ENCODE data around the gene MTCH1.
"Not testable (repeated sequence)": the region's sequence is repeated elsewhere in the genome, so short reads cannot be mapped to it uniquely, and the experiment has no call there.

Gene MTCH1

GRCh38 chr6:37004044-37004980 lies 18.3 kb upstream of the MTCH1 start:
- Histone ChIP-seq H3K9ac (ENCODE audit: low read depth, low read length) (no peak overlapping the region), H3K4me1 (ENCODE audit: insufficient read depth, low read length) (no peaks in the 10 kb centered on the region), H3K27ac (ENCODE audit: low read length) (no peak overlapping the region), H3K27me3 (ENCODE audit: insufficient read depth, low read length) (no peaks in the 10 kb centered on the region), H3K36me3 (ENCODE audit: insufficient read depth, low read depth, low read length) (no peaks in the 10 kb centered on the region), H3K4me3 (ENCODE audit: low read length) (no peak overlapping the region), H3K9me3 (ENCODE audit: insufficient read depth, low read depth, low read length) (no peaks in the 10 kb centered on the region)

- no peaks in the 10 kb centered on the region; the same call in 1 of the 2 replicates for H3K4me1 ChIP-seq (ENCODE audit: insufficient read depth, low read length)
- H3K27me3 ChIP-seq (ENCODE audit: insufficient read depth, low read length) = no peaks in the 10 kb centered on the region
- H3K9ac ChIP-seq (ENCODE audit: low read depth, low read length) = no peak overlapping the region
Observed at GRCh38 chr6:36999751-37000125, 13.7 kb upstream of the MTCH1 start.

GRCh38 chr6:36999061-36999750 lies 13.2 kb upstream of the MTCH1 start:
- Histone ChIP-seq H3K27me3 (ENCODE audit: insufficient read depth, low read length) (no peaks in the 10 kb centered on the region), H3K9ac (ENCODE audit: low read depth, low read length) (no peak overlapping the region), H3K36me3 (ENCODE audit: insufficient read depth, low read depth, low read length) (no peaks in the 10 kb centered on the region), H3K9me3 (ENCODE audit: insufficient read depth, low read depth, low read length) (no peaks in the 10 kb centered on the region), H3K4me1 (ENCODE audit: insufficient read depth, low read length) (no peaks in the 10 kb centered on the region; the same call in 1 of the 2 replicates), H3K27ac (ENCODE audit: low read length) (no peak overlapping the region), H3K4me3 (ENCODE audit: low read length) (no peak overlapping the region)

More at GRCh38 chr6:36999751-37000125, 13.7 kb upstream of the MTCH1 start:
- H3K4me3 ChIP-seq (ENCODE audit: low read length) = no peak overlapping the region
- H3K36me3 ChIP-seq (ENCODE audit: insufficient read depth, low read depth, low read length) = no peaks in the 10 kb centered on the region
- H3K27ac ChIP-seq (ENCODE audit: low read length) = no peak overlapping the region
- H3K9me3 ChIP-seq (ENCODE audit: insufficient read depth, low read depth, low read length) = no peaks in the 10 kb centered on the region

- Histone ChIP-seq H3K9ac (ENCODE audit: low read depth, low read length) (no peak overlapping the region), H3K4me1 (ENCODE audit: insufficient read depth, low read length) (no peaks in the 10 kb centered on the region; the same call in 1 of the 2 replicates), H3K9me3 (ENCODE audit: insufficient read depth, low read depth, low read length) (no peaks in the 10 kb centered on the region), H3K36me3 (ENCODE audit: insufficient read depth, low read depth, low read length) (no peaks in the 10 kb centered on the region), H3K4me3 (ENCODE audit: low read length) (no peak overlapping the region), H3K27ac (ENCODE audit: low read length) (no peak overlapping the region), H3K27me3 (ENCODE audit: insufficient read depth, low read length) (no peaks in the 10 kb centered on the region)
Observed at GRCh38 chr6:36998723-36999038, 12.7 kb upstream of the MTCH1 start.

- no peaks in the 10 kb centered on the region for H3K27me3 ChIP-seq (ENCODE audit: insufficient read depth, low read length)
- no peak overlapping the region for H3K9ac ChIP-seq (ENCODE audit: low read depth, low read length)
- H3K4me3 ChIP-seq (ENCODE audit: low read length) = no peak overlapping the region
- no peaks in the 10 kb centered on the region for H3K9me3 ChIP-seq (ENCODE audit: insufficient read depth, low read depth, low read length)
- H3K4me1 ChIP-seq (ENCODE audit: insufficient read depth, low read length) = no peaks in the 10 kb centered on the region; the same call in 1 of the 2 replicates
- H3K36me3 ChIP-seq (ENCODE audit: insufficient read depth, low read depth, low read length) = no peaks in the 10 kb centered on the region
- no peak overlapping the region for H3K27ac ChIP-seq (ENCODE audit: low read length)
Observed at GRCh38 chr6:36997811-36998722, 12.1 kb upstream of the MTCH1 start.

- not testable (repeated sequence) for H3K4me3 ChIP-seq (ENCODE audit: low read length); H3K9me3 ChIP-seq (ENCODE audit: insufficient read depth, low read depth, low read length); H3K27ac ChIP-seq (ENCODE audit: low read length); H3K9ac ChIP-seq (ENCODE audit: low read depth, low read length); H3K4me1 ChIP-seq (ENCODE audit: insufficient read depth, low read length); H3K36me3 ChIP-seq (ENCODE audit: insufficient read depth, low read depth, low read length); H3K27me3 ChIP-seq (ENCODE audit: insufficient read depth, low read length)
Observed at GRCh38 chr6:36990401-36990800, 4.4 kb upstream of the MTCH1 start.

- no peaks in the 10 kb centered on the region for H3K9me3 ChIP-seq (ENCODE audit: insufficient read depth, low read depth, low read length)
- no peak overlapping the region for H3K4me3 ChIP-seq (ENCODE audit: low read length)
- no peak overlapping the region for H3K27ac ChIP-seq (ENCODE audit: low read length)
- peaks cover 2% of the 10 kb centered on the region for H3K4me1 ChIP-seq (ENCODE audit: insufficient read depth, low read length)
- H3K9ac ChIP-seq (ENCODE audit: low read depth, low read length) = no peak overlapping the region
- no peaks in the 10 kb centered on the region for H3K27me3 ChIP-seq (ENCODE audit: insufficient read depth, low read length)
- no peaks in the 10 kb centered on the region for H3K36me3 ChIP-seq (ENCODE audit: insufficient read depth, low read depth, low read length)
Observed at GRCh38 chr6:36989264-36989663, 3.3 kb upstream of the MTCH1 start.

- no peaks in the 10 kb centered on the region for H3K27me3 ChIP-seq (ENCODE audit: insufficient read depth, low read length)
- no peaks in the 10 kb centered on the region for H3K9me3 ChIP-seq (ENCODE audit: insufficient read depth, low read depth, low read length)
- peak overlapping the region; percentile 91 for H3K9ac ChIP-seq (ENCODE audit: low read depth, low read length)
- H3K4me1 ChIP-seq (ENCODE audit: insufficient read depth, low read length) = peaks cover 10% of the 10 kb centered on the region
- peak overlapping the region; percentile 84 for H3K4me3 ChIP-seq (ENCODE audit: low read length)
- no peaks in the 10 kb centered on the region for H3K36me3 ChIP-seq (ENCODE audit: insufficient read depth, low read depth, low read length)
- peak overlapping the region; percentile 97 for H3K27ac ChIP-seq (ENCODE audit: low read length)
Observed at GRCh38 chr6:36986704-36987047, 680 bp upstream of the MTCH1 start.

- peak overlapping the region; percentile 95 for H3K27ac ChIP-seq (ENCODE audit: low read length)
- peak overlapping the region; percentile 89 for H3K9ac ChIP-seq (ENCODE audit: low read depth, low read length)
- peaks cover 13% of the 10 kb centered on the region for H3K4me1 ChIP-seq (ENCODE audit: insufficient read depth, low read length)
Observed at GRCh38 chr6:36985417-36985807, 584 bp downstream of the MTCH1 start.

GRCh38 chr6:36984581-36985416 lies 1.2 kb downstream of the MTCH1 start:
- Histone ChIP-seq H3K27me3 (ENCODE audit: insufficient read depth, low read length) (no peaks in the 10 kb centered on the region), H3K36me3 (ENCODE audit: insufficient read depth, low read depth, low read length) (0 out of 2 replicates have a peak, but pooled peaks cover 3% of the 10 kb centered on the region), H3K9ac (ENCODE audit: low read depth, low read length) (peak overlapping the region; percentile 89), H3K9me3 (ENCODE audit: insufficient read depth, low read depth, low read length) (no peaks in the 10 kb centered on the region), H3K4me3 (ENCODE audit: low read length) (peak overlapping the region; percentile 84), H3K4me1 (ENCODE audit: insufficient read depth, low read length) (peaks cover 14% of the 10 kb centered on the region), H3K27ac (ENCODE audit: low read length) (peak overlapping the region; percentile 95)

More at GRCh38 chr6:36985417-36985807, 584 bp downstream of the MTCH1 start:
- H3K27me3 ChIP-seq (ENCODE audit: insufficient read depth, low read length) = no peaks in the 10 kb centered on the region
- no peaks in the 10 kb centered on the region for H3K36me3 ChIP-seq (ENCODE audit: insufficient read depth, low read depth, low read length)
- no peaks in the 10 kb centered on the region for H3K9me3 ChIP-seq (ENCODE audit: insufficient read depth, low read depth, low read length)
- H3K4me3 ChIP-seq (ENCODE audit: low read length) = peak overlapping the region; percentile 84

- Histone ChIP-seq H3K36me3 (ENCODE audit: insufficient read depth, low read depth, low read length) (peaks cover 14% of the 10 kb centered on the region), H3K4me1 (ENCODE audit: insufficient read depth, low read length) (peaks cover 14% of the 10 kb centered on the region), H3K9me3 (ENCODE audit: insufficient read depth, low read depth, low read length) (no peaks in the 10 kb centered on the region), H3K9ac (ENCODE audit: low read depth, low read length) (peak overlapping the region; percentile 8; the same call in 1 of the 2 replicates), H3K27ac (ENCODE audit: low read length) (no peak overlapping the region), H3K27me3 (ENCODE audit: insufficient read depth, low read length) (no peaks in the 10 kb centered on the region), H3K4me3 (ENCODE audit: low read length) (no peak overlapping the region; the same call in 1 of the 2 replicates)
Observed at GRCh38 chr6:36983538-36983937, 2.5 kb downstream of the MTCH1 start.

All from iPS-20b (cell line).